Measurements from ENCODE around the gene PARP6. TPM values are rescaled to one million over a fixed set of nuclear protein-coding genes. Genes with fewer than 3 reads are reported as not detected.

The PARP6 gene
- polyA plus RNA-seq, 1 of the 3 experiments (the other 2 are of a cell fraction), result 57.7 TPM

DNA sequence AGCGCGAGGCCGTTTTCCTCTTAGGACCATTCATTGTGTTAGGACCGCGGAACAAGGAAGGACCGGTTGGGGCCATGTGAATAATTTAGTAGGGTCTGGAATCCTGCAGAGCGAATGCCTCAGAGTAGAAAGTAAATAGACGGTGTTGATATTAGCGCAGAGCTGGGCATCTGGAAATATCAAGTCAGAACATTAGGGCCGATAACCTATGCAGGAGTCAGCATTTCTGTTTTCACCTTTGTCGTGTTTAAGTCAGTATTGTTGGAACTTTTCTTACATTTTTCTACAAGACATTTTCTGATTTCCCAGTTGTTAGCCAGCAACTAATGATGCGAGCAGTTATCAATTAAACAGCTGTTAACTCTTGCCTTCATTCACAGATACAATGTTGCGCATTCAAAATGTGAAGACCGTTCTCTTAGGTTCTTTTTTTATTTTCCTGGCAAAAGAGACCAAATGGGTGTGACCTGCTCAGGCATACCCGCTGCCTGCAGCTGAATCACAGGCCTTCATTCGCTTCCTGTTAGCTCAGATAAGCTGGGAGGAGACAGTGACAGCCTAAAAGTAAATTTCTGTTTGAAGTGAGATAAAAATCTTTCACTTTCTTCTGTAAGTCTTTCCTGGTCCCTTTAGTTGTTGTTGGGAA, 40.4 kb downstream of the PARP6 start:
- ChIA-PET CTCF (interaction anchor here (1.0 to 3.5 kb wide), 5 partner anchors 9 to 34 kb away, joined by 3 to 23 read pairs (median 4); no protein-coding TSS in a partner anchor), POLR2A (interaction anchor here (1.0 to 3.3 kb wide), 6 partner anchors 10 to 88 kb away, joined by 3 to 28 read pairs (median 8); partner anchors contain the start of genes CELF6 and GRAMD2A)
- Histone ChIP-seq H3K9me2 (no peaks in the 10 kb centered on the region), H3F3A (replicated peaks; ENCODE audit: insufficient read depth) (peaks cover 46% of the 10 kb centered on the region), H3K4me3 (ENCODE audit: low read depth in 2 of 2, low read length in 1 of 2) (peak overlapping the region; percentile 88 to 90), H3K4me2 (peak overlapping the region; percentile 93), H4K20me1 (ENCODE audit: insufficient read depth) (peaks cover 26% of the 10 kb centered on the region), H3K79me2 (ENCODE audit: insufficient read depth) (peaks cover 76% of the 10 kb centered on the region), H3K27me3 (ENCODE audit: insufficient read depth) (no peaks in the 10 kb centered on the region), H2AFZ (ENCODE audit: low read depth) (no peak overlapping the region; the same call in 1 of the 2 replicates), H3K9ac (peak overlapping the region; percentile 96), H3K4me1 (ENCODE audit: control insufficient read depth in 1 of 2, insufficient read depth in 2 of 2, low read depth in 1 of 2, low read length in 1 of 2) (peaks cover 22 to 32% of the 10 kb centered on the region in 2 experiments), H3K9me3 (no peaks in the 10 kb centered on the region), H3K36me3 (replicated peaks in 1 of 2; ENCODE audit: control insufficient read depth in 1 of 2, insufficient read depth in 2 of 2, low read length in 1 of 2) (peaks cover 0 to 7% of the 10 kb centered on the region in 2 experiments), H3K27ac (ENCODE audit: low read depth in 2 of 2, low read length in 1 of 2) (peak overlapping the region; percentile 89 to 96)
- 5% methylated on average over 16 of the region's 16 CpGs for WGBS (ENCODE audit: low lambda C conversion rate)
- DNase-seq, result peak; percentile 44
- TF ChIP-seq TCF12 (IDR thresholded peaks at IDR 0.05) (peak; percentile 27; the same call in 1 of the 2 replicates), USF1 (IDR thresholded peaks at IDR 0.05; ENCODE audit: borderline replicate concordance, low read depth) (no peak), EZH2phosphoT487 (IDR thresholded peaks at IDR 0.05; ENCODE audit: borderline replicate concordance, low read depth) (no peak), PBX3 (IDR thresholded peaks at IDR 0.05) (peak; percentile 69), JUND (IDR thresholded peaks at IDR 0.05) (peak; percentile 46), RCOR1 (IDR thresholded peaks at IDR 0.05; ENCODE audit: low read length) (peak; percentile 3; the same call in 1 of the 2 replicates), RFX5 (IDR thresholded peaks at IDR 0.05; ENCODE audit: low read length) (peak; percentile 90), SIN3A (IDR thresholded peaks at IDR 0.05; ENCODE audit: borderline replicate concordance, low read depth, low read length) (no peak), RXRA (IDR thresholded peaks at IDR 0.05; ENCODE audit: borderline replicate concordance, low read depth) (no peak), ZBTB33 (IDR thresholded peaks at IDR 0.05; ENCODE audit: borderline replicate concordance, low read depth) (no peak), FOSL2 (IDR thresholded peaks at IDR 0.05; ENCODE audit: borderline replicate concordance, low read depth) (peak; percentile 48; the same call in 1 of the 2 replicates), EP300 (IDR thresholded peaks at IDR 0.05; ENCODE audit: borderline replicate concordance in 1 of 2, low read depth in 1 of 2, low read length in 1 of 2) (0 out of 4 replicates have a peak, but pooled peaks of 1 of the 2 experiments have one; percentile 2), TAF1 (IDR thresholded peaks at IDR 0.05; ENCODE audit: borderline replicate concordance, low read depth, low read length) (peak; percentile 43; the same call in 1 of the 2 replicates), SMC3 (IDR thresholded peaks at IDR 0.05; ENCODE audit: low read depth, low read length) (no peak), USF2 (IDR thresholded peaks at IDR 0.05; ENCODE audit: borderline replicate concordance, low read depth, low read length) (no peak), NFIC (IDR thresholded peaks at IDR 0.05; ENCODE audit: borderline replicate concordance) (peak; percentile 43; the same call in 1 of the 2 replicates), RAD21 (IDR thresholded peaks at IDR 0.05; ENCODE audit: low read length) (no peak), ELF1 (IDR thresholded peaks at IDR 0.05) (peak; percentile 18; the same call in 1 of the 2 replicates)
- TF ChIP-seq, protein P1, sequence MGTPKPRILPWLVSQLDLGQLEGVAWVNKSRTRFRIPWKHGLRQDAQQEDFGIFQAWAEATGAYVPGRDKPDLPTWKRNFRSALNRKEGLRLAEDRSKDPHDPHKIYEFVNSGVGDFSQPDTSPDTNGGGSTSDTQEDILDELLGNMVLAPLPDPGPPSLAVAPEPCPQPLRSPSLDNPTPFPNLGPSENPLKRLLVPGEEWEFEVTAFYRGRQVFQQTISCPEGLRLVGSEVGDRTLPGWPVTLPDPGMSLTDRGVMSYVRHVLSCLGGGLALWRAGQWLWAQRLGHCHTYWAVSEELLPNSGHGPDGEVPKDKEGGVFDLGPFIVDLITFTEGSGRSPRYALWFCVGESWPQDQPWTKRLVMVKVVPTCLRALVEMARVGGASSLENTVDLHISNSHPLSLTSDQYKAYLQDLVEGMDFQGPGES (IDR thresholded peaks at IDR 0.05; ENCODE audit: low read depth, low read length), result no peak
- TF ChIP-seq, protein P2, sequence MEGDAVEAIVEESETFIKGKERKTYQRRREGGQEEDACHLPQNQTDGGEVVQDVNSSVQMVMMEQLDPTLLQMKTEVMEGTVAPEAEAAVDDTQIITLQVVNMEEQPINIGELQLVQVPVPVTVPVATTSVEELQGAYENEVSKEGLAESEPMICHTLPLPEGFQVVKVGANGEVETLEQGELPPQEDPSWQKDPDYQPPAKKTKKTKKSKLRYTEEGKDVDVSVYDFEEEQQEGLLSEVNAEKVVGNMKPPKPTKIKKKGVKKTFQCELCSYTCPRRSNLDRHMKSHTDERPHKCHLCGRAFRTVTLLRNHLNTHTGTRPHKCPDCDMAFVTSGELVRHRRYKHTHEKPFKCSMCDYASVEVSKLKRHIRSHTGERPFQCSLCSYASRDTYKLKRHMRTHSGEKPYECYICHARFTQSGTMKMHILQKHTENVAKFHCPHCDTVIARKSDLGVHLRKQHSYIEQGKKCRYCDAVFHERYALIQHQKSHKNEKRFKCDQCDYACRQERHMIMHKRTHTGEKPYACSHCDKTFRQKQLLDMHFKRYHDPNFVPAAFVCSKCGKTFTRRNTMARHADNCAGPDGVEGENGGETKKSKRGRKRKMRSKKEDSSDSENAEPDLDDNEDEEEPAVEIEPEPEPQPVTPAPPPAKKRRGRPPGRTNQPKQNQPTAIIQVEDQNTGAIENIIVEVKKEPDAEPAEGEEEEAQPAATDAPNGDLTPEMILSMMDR (IDR thresholded peaks at IDR 0.05), result no peak

Measured in SK-N-SH (cell line).